MM.1S (cell line): ENCODE results near the gene GNAQ.
"Not testable (repeated sequence)": the region's sequence is repeated elsewhere in the genome, so short reads cannot be mapped to it uniquely, and the experiment has no call there.

Source experiments
- DNase-seq: peaks from one replicate; pipeline ENCODE4 v3.0.0-alpha.2; 2015
- H2AFZ ChIP-seq: fragments of 300-600 bp; sonication (generic); 2 replicates; pipeline ENCODE4 v1.6.0; 2016; ENCODE audit warnings: antibody characterized with exemption, low read length
- H3F3A ChIP-seq: fragments of 300-600 bp; sonication (generic); 2 replicates; pipeline ENCODE4 v1.6.1; 2016; ENCODE audit warnings: mild to moderate bottlenecking, antibody characterized with exemption, low read length, moderate library complexity, mixed read lengths; ENCODE audit not compliant: insufficient read depth
- H3K27ac ChIP-seq: fragments of 300-600 bp; sonication (generic); 2 replicates; pipeline ENCODE4 v1.5.1; 2016; ENCODE audit warnings: mild to moderate bottlenecking, low read length
- H3K27me3 ChIP-seq: fragments of 300-600 bp; sonication (generic); replicated peaks from 2 replicates; pipeline ENCODE4 v1.6.0; 2016; ENCODE audit warnings: low read length; ENCODE audit not compliant: insufficient read depth
- H3K36me3 ChIP-seq: fragments of 300-600 bp; sonication (generic); replicated peaks from 2 replicates; pipeline ENCODE4 v1.6.1; 2016; ENCODE audit warnings: mild to moderate bottlenecking, low read length, mixed read lengths; ENCODE audit not compliant: insufficient read depth
- H3K4me1 ChIP-seq: fragments of 300-600 bp; sonication (generic); 2 replicates; pipeline ENCODE4 v1.6.1; 2016; ENCODE audit warnings: low read length, mixed read lengths
- H3K4me2 ChIP-seq: fragments of 300-600 bp; sonication (generic); 2 replicates; pipeline ENCODE4 v1.6.0; 2016; ENCODE audit warnings: low read depth, low read length
- H3K4me3 ChIP-seq: fragments of 300-600 bp; sonication (generic); 2 replicates; pipeline ENCODE4 v1.5.1; 2016; ENCODE audit warnings: low read length, mixed read lengths
- H3K79me2 ChIP-seq: fragments of 300-600 bp; sonication (generic); 2 replicates; pipeline ENCODE4 v1.6.1; 2016; ENCODE audit warnings: mixed run types, low read length, mixed read lengths
- H3K9ac ChIP-seq: fragments of 300-600 bp; sonication (generic); 2 replicates; pipeline ENCODE4 v1.6.1; 2016; ENCODE audit warnings: low read length, mixed read lengths
- H3K9me2 ChIP-seq: fragments of 300-600 bp; sonication (generic); replicated peaks from 2 replicates; pipeline ENCODE4 v1.6.1; 2016; ENCODE audit warnings: mild to moderate bottlenecking, low read length, mixed read lengths; ENCODE audit not compliant: insufficient read depth
- H3K9me3 ChIP-seq: fragments of 300-600 bp; sonication (generic); replicated peaks from 2 replicates; pipeline ENCODE4 v1.6.1; 2016; ENCODE audit warnings: mild to moderate bottlenecking, low read length, mixed read lengths; ENCODE audit not compliant: insufficient read depth
- H4K20me1 ChIP-seq: fragments of 300-600 bp; sonication (generic); 2 replicates; pipeline ENCODE4 v1.6.1; 2016; ENCODE audit warnings: mild to moderate bottlenecking, low read length, moderate library complexity, mixed read lengths; ENCODE audit not compliant: insufficient read depth
- EZH2 ChIP-seq: fragments of 300-600 bp; sonication (generic); optimal IDR thresholded peaks from 2 replicates; pipeline ENCODE3; 2017; ENCODE audit warnings: low read depth, mild to moderate bottlenecking, antibody characterized with exemption, low read length, mixed read lengths
- EZH2phosphoT487 ChIP-seq: fragments of 300-600 bp; sonication (generic); IDR thresholded peaks from 2 replicates; pipeline ENCODE4 v1.6.1; 2018; ENCODE audit warnings: antibody characterized with exemption, low read length
- TF ChIP-seq, protein P1 (sequence below): fragments of 300-600 bp; sonication (generic); IDR thresholded peaks from 2 replicates; pipeline ENCODE4 v1.5.1; 2016; ENCODE audit warnings: antibody characterized with exemption, low read length, mixed read lengths

Gene GNAQ

DNA sequence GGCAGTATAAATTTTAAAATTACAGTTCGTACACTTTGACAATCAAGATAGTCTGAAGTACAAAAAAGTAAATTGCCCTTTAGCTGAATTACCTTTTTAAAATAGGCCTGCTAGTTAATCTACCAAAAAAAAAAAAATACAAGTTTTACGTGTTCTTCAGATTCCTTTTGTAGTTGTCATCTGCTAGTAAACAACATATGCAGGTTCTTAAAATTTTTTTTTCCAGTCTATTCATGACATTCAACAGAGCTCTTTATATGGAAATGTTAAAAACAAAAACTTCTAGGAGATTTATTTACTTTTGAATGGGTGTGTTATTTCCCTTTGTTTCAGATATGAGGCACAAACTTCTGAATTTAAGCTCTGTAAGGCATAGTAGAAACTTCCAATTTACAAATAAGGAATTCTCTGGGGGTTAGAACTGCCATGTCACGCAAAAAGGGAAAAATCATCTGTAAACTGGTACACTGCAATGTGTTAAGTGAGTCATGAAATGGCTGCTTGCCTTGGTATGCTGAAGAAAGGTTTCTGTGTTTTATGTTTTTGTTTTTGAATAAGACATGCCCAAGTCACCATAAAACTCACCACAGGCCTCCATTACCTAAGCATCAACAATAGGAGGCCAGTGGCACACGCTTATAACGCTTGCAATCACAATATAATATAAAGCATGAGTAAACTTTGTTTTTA is 313.9 kb downstream of the GNAQ start:
- not testable (repeated sequence) for DNase-seq, H3K27me3 ChIP-seq, H3F3A ChIP-seq, H4K20me1 ChIP-seq, H3K9me3 ChIP-seq, H3K9me2 ChIP-seq, H3K4me1 ChIP-seq, H3K79me2 ChIP-seq, H3K27ac ChIP-seq, H2AFZ ChIP-seq, H3K4me3 ChIP-seq, H3K36me3 ChIP-seq, H3K4me2 ChIP-seq, H3K9ac ChIP-seq

DNA sequence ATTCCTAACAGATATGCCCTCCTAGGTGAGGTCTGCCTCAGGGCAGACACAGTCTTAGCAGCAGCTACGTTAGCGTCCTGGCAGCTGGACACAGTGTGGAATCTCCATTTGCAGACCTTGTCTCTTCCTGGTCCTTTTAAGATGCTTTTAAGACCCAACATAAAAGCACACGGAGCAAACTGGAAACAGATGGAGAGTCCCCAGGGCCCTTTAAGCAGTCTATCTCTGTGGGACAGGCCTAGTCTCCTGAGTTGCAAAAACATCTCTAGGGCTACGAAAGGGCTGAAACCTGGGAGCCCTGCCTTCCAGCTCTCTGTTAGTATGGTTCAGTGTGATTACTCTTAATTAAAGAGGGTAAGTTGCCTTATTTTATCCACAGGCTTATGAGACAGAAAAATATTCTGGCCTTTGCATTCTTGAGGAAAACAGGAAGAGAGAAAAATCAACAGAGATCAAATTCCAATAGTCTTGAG is 317.5 kb downstream of the GNAQ start:
- Histone ChIP-seq H3F3A (no peaks in the 10 kb centered on the region), H3K4me3 (no peak overlapping the region), H3K4me1 (no peaks in the 10 kb centered on the region), H3K9me2 (no peaks in the 10 kb centered on the region), H4K20me1 (no peaks in the 10 kb centered on the region), H3K27ac (no peak overlapping the region), H2AFZ (no peak overlapping the region), H3K9me3 (no peaks in the 10 kb centered on the region), H3K27me3 (no peaks in the 10 kb centered on the region), H3K4me2 (no peak overlapping the region), H3K9ac (no peak overlapping the region), H3K79me2 (no peaks in the 10 kb centered on the region), H3K36me3 (no peaks in the 10 kb centered on the region)
- TF ChIP-seq, protein P1, sequence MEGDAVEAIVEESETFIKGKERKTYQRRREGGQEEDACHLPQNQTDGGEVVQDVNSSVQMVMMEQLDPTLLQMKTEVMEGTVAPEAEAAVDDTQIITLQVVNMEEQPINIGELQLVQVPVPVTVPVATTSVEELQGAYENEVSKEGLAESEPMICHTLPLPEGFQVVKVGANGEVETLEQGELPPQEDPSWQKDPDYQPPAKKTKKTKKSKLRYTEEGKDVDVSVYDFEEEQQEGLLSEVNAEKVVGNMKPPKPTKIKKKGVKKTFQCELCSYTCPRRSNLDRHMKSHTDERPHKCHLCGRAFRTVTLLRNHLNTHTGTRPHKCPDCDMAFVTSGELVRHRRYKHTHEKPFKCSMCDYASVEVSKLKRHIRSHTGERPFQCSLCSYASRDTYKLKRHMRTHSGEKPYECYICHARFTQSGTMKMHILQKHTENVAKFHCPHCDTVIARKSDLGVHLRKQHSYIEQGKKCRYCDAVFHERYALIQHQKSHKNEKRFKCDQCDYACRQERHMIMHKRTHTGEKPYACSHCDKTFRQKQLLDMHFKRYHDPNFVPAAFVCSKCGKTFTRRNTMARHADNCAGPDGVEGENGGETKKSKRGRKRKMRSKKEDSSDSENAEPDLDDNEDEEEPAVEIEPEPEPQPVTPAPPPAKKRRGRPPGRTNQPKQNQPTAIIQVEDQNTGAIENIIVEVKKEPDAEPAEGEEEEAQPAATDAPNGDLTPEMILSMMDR = no peak
- TF ChIP-seq EZH2 (no peak), EZH2phosphoT487 (no peak)
- no peak for DNase-seq

DNA sequence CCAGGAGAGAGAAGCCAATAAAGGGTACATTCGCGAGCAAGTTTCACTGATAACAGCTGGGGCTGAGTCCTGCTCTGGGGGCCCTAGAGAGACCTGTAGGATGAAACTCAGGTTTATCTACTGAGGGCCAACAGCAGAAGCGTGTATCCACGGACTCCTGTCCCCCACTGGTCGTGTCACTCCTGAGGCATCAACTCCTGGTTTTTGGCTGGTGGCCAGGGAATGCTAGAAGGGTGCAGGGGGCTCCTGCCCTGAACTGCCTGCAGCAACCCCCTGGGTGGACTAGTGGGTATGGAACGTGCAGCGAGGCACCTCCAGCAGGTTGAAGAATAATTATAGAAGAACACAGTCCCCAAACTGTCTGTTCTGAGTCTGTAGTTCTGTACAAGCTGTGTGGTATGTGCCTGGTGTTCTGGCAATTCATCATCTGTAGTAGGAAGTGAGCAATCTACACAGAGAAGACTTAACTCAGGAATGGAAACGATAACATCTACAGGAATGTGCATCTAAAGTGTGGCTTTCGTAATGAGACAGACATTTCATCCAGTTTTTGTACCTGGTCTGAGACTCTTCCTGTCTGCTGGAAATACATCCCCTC is 319.0 kb downstream of the GNAQ start:
- H3K9me2 ChIP-seq = no peaks in the 10 kb centered on the region
- H3K4me2 ChIP-seq = no peak overlapping the region
- no peak overlapping the region for H3K27ac ChIP-seq
- no peak overlapping the region for H3K4me3 ChIP-seq
- no peaks in the 10 kb centered on the region for H4K20me1 ChIP-seq
- no peaks in the 10 kb centered on the region for H3K4me1 ChIP-seq
- no peak overlapping the region for H2AFZ ChIP-seq
- TF ChIP-seq EZH2 (no peak), EZH2phosphoT487 (no peak)
- TF ChIP-seq, protein P1 = no peak
- no peak overlapping the region for H3K9ac ChIP-seq
- no peaks in the 10 kb centered on the region for H3K79me2 ChIP-seq
- DNase-seq = no peak
- H3K27me3 ChIP-seq = no peaks in the 10 kb centered on the region
- H3F3A ChIP-seq = no peaks in the 10 kb centered on the region
- H3K9me3 ChIP-seq = no peaks in the 10 kb centered on the region
- no peaks in the 10 kb centered on the region for H3K36me3 ChIP-seq

DNA sequence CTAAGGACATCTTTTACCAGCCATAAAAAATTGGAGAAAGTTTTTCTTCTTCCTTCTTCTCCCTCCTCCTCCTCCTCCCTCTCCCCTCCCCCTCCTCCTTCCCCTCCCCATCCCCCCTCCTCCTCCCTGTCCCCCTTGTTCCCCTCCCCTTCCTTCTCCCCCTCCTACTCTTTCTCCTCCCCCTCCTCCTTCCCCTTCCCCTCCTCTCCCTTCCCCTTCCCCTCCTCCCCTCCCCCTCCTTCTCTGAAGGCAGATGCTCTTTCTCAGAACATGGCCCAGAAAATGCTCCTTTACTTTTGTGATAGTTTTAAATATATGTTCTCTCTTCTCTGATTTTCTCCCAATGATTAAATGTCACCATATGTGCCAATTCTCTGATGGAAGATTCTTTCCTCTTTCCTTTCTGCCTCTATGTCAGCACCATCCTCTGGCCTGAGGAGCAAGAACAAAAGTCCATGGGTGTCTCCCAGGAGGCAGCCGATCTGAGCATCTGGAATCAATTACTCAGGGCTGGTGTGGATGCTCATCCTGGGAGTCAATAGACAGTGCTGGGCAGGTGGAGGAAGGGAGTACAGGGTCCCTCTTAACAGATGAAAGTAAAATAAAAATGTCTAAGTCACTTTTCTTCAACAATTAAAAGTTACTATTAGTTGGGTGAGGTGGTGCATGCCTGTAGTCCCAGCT is 320.5 kb downstream of the GNAQ start:
- Histone ChIP-seq H3K4me3 (no peak overlapping the region), H3K27ac (no peak overlapping the region), H4K20me1 (no peaks in the 10 kb centered on the region), H3K79me2 (no peaks in the 10 kb centered on the region), H3K4me2 (no peak overlapping the region), H3K36me3 (no peaks in the 10 kb centered on the region), H3K4me1 (no peaks in the 10 kb centered on the region), H2AFZ (no peak overlapping the region), H3K27me3 (no peaks in the 10 kb centered on the region), H3K9me3 (no peaks in the 10 kb centered on the region), H3F3A (no peaks in the 10 kb centered on the region), H3K9ac (no peak overlapping the region), H3K9me2 (no peaks in the 10 kb centered on the region)
- TF ChIP-seq EZH2 (no peak), EZH2phosphoT487 (no peak)
- TF ChIP-seq, protein P1 = no peak
- DNase-seq = no peak
